ENCODE data around the gene CNTNAP1. TPM values are rescaled to one million over a fixed set of nuclear protein-coding genes. Genes with fewer than 3 reads are reported as not detected.

Gene CNTNAP1
- total and polyA plus RNA-seq, 9 of the 15 experiments (the other 6 are each of a cell fraction or from before 2014, with no cell fraction given) = 0.10 to 1.8 (median 0.62) TPM

GRCh38 chr17:42676424-42677011 is 5.8 kb upstream of the CNTNAP1 start, which contains the start of gene PLEKHH3 (continued):
- TF ChIP-seq ZBTB40 (IDR thresholded peaks at IDR 0.05) (peak; percentile 48), ZBTB40 (CRISPR knock-in tag; IDR thresholded peaks at IDR 0.05) (no peak), NCOA1 (IDR thresholded peaks at IDR 0.05; ENCODE audit: low read depth) (no peak), NFE2 (IDR thresholded peaks at IDR 0.05; ENCODE audit: low read depth) (no peak), RBFOX2 (IDR thresholded peaks at IDR 0.05; ENCODE audit: low read depth, low read length) (peak; percentile 72), THAP12 (CRISPR knock-in tag; IDR thresholded peaks at IDR 0.05) (peak; percentile 87; the same call in 1 of the 2 replicates), ZNF140 (CRISPR knock-in tag; IDR thresholded peaks at IDR 0.05) (no peak), ZFPM2 (CRISPR knock-in tag; IDR thresholded peaks at IDR 0.05) (no peak), ZNF583 (CRISPR knock-in tag; IDR thresholded peaks at IDR 0.05) (no peak), NR2F6 (CRISPR knock-in tag; IDR thresholded peaks at IDR 0.05) (no peak), RBM22 (IDR thresholded peaks at IDR 0.05; ENCODE audit: low read depth, low read length, poor library complexity, severe bottlenecking) (peak; percentile 0), EZH2 (IDR thresholded peaks at IDR 0.05; ENCODE audit: borderline replicate concordance, low read depth, low read length) (no peak), SREBF2 (CRISPR knock-in tag; IDR thresholded peaks at IDR 0.05) (no peak)
- TF ChIP-seq, protein P1, sequence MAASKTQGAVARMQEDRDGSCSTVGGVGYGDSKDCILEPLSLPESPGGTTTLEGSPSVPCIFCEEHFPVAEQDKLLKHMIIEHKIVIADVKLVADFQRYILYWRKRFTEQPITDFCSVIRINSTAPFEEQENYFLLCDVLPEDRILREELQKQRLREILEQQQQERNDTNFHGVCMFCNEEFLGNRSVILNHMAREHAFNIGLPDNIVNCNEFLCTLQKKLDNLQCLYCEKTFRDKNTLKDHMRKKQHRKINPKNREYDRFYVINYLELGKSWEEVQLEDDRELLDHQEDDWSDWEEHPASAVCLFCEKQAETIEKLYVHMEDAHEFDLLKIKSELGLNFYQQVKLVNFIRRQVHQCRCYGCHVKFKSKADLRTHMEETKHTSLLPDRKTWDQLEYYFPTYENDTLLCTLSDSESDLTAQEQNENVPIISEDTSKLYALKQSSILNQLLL (CRISPR knock-in tag; IDR thresholded peaks at IDR 0.05; ENCODE audit: borderline replicate concordance) = no peak

Data from K562 (cell line).